Amniotic stem cell (primary cell): ENCODE results near the gene CCDC92B.
"Not testable (repeated sequence)": the region's sequence is repeated elsewhere in the genome, so short reads cannot be mapped to it uniquely, and the experiment has no call there.

Experiments used
- DNase-seq: peaks from one replicate; lab custom pipeline; 2025; lab: John Stamatoyannopoulos, UW

Gene CCDC92B

DNA sequence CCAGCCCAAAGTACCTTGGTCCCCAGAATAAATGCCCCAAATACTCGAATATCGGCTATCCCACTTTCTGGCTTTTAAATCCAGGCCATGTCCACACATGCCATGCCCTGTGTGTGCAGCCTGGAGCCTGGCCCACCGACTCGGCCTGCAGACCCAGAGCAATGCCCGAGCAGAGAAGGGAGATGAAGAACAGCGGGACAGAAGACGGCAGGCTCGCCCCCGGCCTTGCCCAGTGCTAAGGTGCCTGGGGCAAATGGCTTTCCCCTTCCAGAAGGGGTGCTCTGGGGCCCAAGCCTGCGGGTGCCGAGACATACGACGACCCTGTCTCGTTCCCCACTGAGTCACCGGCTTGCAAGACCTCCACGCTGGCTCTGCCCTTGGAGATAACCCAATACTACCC, 45.8 kb downstream of the CCDC92B start:
- DNase-seq: no peak

DNA sequence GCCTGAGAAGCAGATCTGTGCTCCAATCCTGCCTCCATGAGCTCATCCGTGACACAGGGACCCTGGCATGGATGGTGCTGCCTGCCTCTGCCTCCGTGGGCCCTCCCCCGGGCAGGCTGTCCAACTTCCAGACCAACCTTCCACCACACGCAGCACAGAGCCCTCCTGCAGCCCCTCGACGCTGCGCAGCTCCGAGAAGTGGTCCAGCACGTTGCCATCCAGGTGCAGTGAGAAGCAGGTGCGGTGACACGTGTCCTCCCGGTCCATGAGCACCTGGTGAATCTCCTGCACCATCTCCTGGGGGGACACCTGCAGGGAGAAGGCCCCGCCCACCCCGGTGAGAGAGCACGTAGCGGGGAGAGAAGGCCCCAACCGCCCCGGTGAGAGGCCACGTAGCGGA, 46.3 kb downstream of the CCDC92B start:
- DNase-seq: no peak

GRCh38 chr17:2701996-2702741, 47.3 kb downstream of the CCDC92B start:
- DNase-seq: no peak

DNA sequence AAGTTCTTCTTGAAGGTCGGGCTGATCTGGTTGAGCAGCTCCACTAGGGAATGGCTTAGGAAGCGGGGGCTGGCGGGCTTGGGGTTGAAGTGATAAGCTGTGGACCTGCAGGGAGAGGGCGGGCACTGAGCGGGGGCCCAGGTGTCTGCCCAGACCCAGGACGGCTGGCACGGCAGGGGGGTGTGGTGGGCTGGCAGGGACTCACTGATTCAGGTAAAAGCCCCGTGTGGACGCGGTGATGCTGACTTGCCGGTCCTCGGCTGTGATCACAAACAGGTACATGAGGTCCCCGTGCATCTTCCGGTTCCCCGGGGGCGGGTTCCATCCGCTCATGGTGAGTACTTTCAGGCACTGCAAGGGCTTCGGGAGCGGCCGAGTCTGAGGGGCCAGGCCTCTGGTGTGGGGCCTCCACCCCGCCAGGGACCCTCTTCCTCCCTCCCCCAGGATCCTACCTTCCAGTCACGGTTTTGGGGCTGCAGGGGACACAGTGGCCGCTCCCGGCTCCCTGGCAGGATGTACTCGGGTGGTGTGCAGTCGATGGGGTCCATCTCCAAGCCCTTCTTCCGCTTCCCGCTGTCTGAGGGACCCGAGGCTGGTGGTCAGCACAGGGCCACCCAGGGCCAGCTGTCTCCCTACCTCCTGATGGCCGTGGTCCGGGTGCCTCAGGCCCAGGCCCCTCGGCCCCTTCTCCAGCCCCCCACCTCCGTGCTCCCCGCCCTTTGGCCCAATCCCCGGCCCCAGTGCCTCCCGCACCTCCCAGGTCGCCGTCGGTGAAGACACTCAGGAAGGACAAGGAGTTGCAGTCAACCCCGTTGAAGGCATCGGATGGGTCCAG, 48.1 kb downstream of the CCDC92B start:
- DNase-seq: no peak

- no peak for DNase-seq
Observed at GRCh38 chr17:2700491-2701141, 48.8 kb downstream of the CCDC92B start.

- DNase-seq: no peak
Observed at GRCh38 chr17:2700030-2700490, 49.4 kb downstream of the CCDC92B start.

DNA sequence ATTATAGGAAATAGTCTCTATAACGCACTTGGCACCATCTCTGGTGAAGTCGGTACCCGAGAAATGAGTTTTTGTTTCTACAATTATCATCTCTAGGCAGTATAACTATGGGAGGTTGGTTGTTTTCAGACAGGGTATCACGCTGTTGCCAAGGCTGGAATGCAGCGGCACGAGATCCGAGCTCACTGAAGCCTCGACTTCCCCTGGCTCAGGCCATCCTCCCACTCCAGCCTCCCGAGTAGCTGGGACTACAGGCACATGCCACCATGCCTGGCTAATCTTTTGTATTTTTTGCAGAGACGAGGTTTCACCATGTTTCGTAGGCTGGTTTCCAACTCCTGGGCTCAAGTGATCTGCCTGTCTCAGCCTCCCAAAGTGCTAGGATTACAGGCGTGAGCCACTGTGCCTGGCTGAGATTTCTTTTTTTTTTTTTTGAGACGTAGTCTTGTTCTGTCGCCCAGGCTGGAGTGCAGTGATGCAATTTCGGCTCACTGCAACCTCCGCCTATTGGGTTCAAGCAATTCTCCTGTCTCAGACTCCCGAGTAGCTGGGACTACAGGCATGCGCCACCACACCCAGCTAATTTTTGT, 50.1 kb downstream of the CCDC92B start:
- not testable (repeated sequence) for DNase-seq

- DNase-seq: no peak
Observed at GRCh38 chr17:2697611-2698162, 51.8 kb downstream of the CCDC92B start.

DNA sequence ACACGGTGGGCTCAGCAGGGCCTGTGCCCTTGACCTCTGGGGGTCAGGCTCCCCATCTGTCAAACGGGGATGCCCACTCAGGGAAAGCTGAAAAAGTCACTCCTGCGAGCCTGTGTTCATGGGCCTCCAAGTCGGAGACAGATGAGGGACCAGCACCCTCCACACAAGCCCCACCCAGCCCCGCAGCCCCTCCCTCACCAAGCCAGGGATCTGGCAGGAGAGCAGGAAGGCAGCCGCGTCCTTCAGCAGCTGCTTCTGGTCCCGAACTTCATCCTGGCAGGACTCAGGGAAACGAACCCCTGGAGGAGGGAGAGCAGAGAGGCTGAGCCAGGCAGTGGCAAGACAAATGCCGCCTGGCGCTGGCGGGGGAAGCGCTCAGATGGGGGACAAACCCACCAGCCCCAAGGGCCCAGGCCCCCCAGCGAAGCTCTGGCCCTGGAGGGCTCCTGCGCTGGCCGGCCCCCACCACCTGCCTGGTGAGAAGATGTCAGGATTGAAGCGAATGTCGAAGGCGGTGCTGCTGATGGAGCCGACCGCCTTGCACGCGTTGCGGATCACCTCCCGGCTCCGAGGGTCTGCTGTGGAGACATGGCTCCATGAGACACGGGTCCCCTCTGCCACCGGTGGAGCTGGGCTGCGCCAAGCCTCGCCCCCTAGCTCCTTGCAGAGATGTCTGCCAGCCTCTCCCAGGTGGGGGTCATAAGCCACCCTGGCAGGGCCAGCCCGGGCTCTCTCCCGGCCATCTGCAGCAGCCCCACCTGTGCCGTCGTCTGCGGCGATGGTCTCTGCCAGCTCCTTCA, 53.3 kb downstream of the CCDC92B start:
- no peak for DNase-seq

DNA sequence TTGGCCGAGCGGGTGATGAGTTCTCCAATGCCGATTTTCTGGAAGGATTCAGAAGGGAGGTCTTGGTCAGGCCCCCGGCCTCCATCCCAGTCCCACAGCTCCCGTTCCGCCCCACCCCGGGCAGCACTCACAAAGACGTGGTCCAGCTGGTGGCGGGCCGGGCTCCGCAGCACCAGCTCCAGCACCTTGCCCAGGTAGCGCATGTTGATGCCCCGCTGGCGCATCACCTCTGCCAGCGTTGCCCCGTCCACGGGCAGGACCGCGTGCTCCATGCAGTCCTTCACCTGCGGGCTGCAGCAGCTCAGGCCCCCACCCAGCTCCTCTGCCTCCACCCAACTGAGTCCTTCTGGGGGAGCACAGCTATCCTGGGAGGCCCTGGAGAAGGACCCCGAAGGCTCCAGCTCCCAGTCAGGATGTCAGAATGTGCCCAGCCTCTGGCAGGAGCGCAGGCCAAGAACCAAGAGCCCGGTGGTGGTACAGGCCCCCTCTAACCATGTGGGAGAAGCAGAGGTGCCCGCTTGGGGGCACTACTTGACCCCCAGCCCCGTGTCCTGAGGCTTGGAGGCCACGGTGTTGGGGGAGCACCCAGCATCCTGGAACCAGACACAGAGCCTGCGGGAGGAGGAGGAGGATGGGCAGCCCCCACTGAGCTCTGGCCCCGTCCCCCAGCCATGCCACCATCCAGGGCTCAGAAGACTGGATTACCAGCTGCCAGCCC, 54.0 kb downstream of the CCDC92B start:
- DNase-seq: no peak

DNA sequence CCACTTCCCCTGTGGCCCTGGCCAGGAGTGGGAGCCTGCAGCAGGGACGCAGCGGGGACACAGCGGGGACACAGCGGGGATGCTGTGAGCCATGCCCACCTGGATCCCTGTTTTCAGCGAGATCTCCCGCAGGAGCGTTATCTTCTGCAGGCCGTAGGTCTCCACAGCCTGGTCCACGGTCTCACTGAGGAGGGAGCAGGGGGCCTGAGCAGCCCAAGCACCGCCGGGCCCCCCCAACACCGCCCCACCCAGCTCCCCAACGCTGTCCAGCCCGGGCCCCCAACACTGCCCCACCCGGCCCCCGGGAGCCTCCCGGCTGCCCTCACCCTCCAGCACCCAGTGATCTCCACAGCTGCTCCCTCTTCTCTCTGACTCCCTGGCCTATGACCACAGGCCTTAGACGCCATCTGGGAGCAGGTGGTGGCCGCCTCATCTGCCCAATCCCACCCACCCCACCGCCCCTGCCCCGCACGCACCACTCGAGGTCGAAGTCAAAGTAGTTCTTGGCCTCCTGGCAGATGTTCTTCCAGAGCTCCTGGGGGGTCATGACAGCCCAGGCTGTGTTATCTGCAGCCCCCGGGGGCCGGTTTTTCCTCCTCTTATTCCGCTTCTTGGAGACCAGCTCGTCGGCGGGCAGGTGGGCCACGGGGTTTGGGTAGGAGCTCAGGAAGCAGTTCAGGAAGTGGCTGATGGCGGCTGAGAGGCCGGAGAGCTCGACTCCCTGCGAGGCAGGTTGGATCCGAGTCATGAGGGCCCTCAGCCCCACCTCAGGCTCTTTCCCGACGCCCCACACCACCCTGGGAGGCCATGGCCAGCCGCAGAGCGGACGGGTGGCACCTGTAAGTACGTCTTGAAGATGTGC, 54.8 kb downstream of the CCDC92B start:
- no peak for DNase-seq

DNA sequence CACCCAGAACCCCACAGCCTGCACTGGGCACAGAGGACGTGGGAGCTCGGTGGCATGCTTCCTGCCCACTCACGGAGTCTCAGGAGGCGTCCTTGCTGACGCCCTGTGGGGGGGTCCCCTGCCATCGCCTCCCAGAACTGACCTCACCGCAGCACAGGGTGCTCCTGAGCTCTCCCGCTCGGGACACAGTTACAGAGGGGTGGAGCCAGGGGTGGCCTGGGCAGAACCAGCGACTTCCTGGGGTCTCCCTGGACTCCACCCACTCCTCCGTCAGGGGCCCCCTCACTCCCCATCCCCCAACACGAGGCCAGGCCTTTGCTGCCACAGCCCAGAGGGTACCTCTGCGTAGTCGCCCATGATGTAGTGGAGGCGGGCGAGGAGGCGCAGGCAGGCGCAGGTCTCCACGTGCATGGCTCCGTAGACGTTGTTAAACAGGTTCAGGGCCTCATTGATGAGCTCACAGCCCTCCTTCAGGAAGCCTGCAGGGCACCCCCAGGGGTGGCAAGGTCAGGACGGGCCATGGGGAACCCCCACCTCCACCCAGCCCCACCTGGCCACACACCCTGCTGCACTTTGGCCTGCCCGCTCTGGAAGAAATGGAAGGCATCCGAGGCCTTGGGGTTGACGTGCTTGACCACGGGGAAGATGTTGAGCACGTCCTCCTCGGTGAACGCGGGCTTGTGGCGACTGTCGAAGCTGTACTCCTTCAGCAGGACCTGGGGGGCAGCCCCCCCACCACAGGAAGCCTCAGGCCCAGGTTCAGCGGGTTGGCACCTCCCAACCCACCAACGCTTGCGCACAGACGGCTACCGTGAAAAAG, 55.7 kb downstream of the CCDC92B start:
- DNase-seq: no peak

DNA sequence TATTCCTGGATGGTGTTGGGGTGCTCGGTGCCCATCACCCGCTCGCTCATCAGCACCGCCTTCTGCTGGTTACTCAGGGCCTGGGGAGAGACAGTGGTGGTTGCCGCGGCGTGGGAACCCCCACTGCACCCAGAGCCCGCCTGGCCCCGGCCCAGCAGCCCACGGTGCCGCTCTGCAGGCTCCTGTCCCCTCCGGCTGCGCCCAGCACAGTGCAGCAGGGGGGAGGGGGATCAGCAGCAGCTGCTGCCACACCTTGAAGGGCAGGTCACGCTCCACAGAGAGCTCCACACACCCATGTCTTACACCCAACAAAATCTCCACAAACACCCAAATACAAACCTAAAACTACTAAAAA, 56.7 kb downstream of the CCDC92B start:
- no peak for DNase-seq

DNA sequence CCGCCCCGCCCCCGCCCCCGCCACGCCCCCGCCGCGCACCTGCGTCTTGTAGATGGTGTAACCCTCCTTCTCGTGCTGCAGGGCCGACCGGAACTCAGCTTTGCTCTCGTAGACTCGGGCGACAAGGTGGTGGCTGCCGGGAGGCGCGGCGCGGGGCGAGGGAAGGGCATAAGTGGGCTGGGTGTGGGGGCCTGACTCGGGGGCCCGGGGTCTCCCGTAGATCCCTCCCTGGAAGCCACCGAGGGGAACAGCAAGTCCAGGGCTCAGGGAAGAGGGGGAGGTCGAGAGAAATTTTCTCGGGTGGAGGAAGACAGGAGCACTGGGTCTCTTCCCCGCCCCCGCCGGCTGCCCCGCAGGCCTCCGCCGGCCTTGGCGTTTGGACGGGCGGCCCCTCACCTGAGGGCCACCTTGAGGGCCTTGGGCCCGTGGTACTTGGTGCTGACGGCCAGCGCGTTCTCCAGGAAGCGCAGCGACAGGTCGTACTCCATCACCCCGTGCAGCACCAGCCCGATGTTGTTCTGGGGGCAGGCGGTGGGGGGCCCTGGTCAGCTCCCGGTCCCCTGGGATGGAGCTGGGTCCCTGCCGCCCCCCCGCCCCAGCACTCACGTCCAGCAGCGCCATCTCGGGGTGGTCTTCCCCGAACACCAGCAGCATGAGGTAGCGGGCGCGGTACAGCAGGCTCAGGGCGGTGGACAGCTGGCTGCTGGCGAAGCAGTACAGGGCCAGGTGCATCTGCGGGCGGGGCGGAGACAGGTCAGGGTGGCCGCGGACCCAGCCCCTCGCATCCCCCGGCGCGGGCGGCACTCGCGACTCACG, 57.3 kb downstream of the CCDC92B start:
- no peak for DNase-seq

GRCh38 chr17:2691069-2691871, 58.2 kb downstream of the CCDC92B start:
- no peak for DNase-seq

- no peak for DNase-seq
Observed at GRCh38 chr17:2690165-2691068, 59.0 kb downstream of the CCDC92B start.
